Glutamatergic neuron (in vitro differentiated cells): Measurements from ENCODE around the gene TPI1. TPM values are rescaled to one million over a fixed set of nuclear protein-coding genes. Genes with fewer than 3 reads are reported as not detected.
A peak's percentile ranks its signal among the peaks of the same experiment; 100 is the strongest.

ENCODE experiments used
- DNase-seq: peaks from one replicate; pipeline ENCODE4 v3.0.0; 2022
- H3K27ac Mint-ChIP-seq: one replicate; pipeline ENCODE4 v1.8.0; 2020; ENCODE audit warnings: mild to moderate bottlenecking, mixed read lengths, inconsistent platforms; ENCODE audit not compliant: unreplicated experiment
- H3K27me3 Mint-ChIP-seq: one replicate; pipeline ENCODE4 v1.8.0; 2020; ENCODE audit warnings: mild to moderate bottlenecking, moderate library complexity, mixed read lengths, inconsistent platforms; ENCODE audit not compliant: unreplicated experiment
- H3K36me3 Mint-ChIP-seq: one replicate; pipeline ENCODE4 v1.8.0; 2020; ENCODE audit warnings: mild to moderate bottlenecking, mixed read lengths, inconsistent platforms; ENCODE audit not compliant: unreplicated experiment
- H3K4me1 Mint-ChIP-seq: one replicate; pipeline ENCODE4 v1.8.0; 2020; ENCODE audit warnings: mild to moderate bottlenecking, low read depth, mixed read lengths, inconsistent platforms; ENCODE audit not compliant: unreplicated experiment
- H3K4me3 Mint-ChIP-seq: one replicate; pipeline ENCODE4 v1.8.0; 2020; ENCODE audit warnings: mild to moderate bottlenecking, mixed read lengths, inconsistent platforms; ENCODE audit not compliant: unreplicated experiment
- H3K9me3 Mint-ChIP-seq: one replicate; pipeline ENCODE4 v1.8.0; 2020; ENCODE audit warnings: mild to moderate bottlenecking, moderate library complexity, mixed read lengths, inconsistent platforms; ENCODE audit not compliant: unreplicated experiment
- CTCF ChIP-seq: fragments of 200-600 bp; sonication (generic); IDR thresholded peaks from one replicate; pipeline ENCODE4 v1.5.0; 2021; ENCODE audit not compliant: partially characterized antibody, unreplicated experiment
- total RNA-seq: library from RNA; stranded (reverse); fragmentation: NEBNext Ultra II Directional; extraction: Animal tissue kit (Norgen Biotek cat#: 25700); gene quantifications from one replicate; pipeline ENCODE4 v1.2.1, GENCODE V29; 2021; ENCODE audit not compliant: unreplicated experiment

The TPI1 gene
- total RNA-seq, 1 donor from 2014 or later = 663 TPM

- H3K9me3 Mint-ChIP-seq = peaks cover 13% of the 10 kb centered on the region
- no peak for TF ChIP-seq CTCF
- DNase-seq = no peak
- H3K27ac Mint-ChIP-seq = no peak overlapping the region
- peaks cover 8% of the 10 kb centered on the region for H3K27me3 Mint-ChIP-seq
- no peak overlapping the region for H3K4me3 Mint-ChIP-seq
- peaks cover 23% of the 10 kb centered on the region for H3K4me1 Mint-ChIP-seq
- H3K36me3 Mint-ChIP-seq = peaks cover 17% of the 10 kb centered on the region
Measured at GRCh38 chr12:6836851-6837250, 30.5 kb upstream of the TPI1 start.

GRCh38 chr12:6837370-6838060, 29.8 kb upstream of the TPI1 start:
- H3K36me3 Mint-ChIP-seq = peaks cover 17% of the 10 kb centered on the region
- peaks cover 21% of the 10 kb centered on the region for H3K4me1 Mint-ChIP-seq
- no peak overlapping the region for H3K27ac Mint-ChIP-seq
- peaks cover 13% of the 10 kb centered on the region for H3K9me3 Mint-ChIP-seq
- TF ChIP-seq CTCF = no peak
- DNase-seq = no peak
- H3K4me3 Mint-ChIP-seq = no peak overlapping the region
- H3K27me3 Mint-ChIP-seq = peaks cover 8% of the 10 kb centered on the region

- H3K27ac Mint-ChIP-seq = peak overlapping the region; percentile 91
- H3K9me3 Mint-ChIP-seq = peaks cover 12% of the 10 kb centered on the region
- H3K36me3 Mint-ChIP-seq = peaks cover 16% of the 10 kb centered on the region
- H3K4me3 Mint-ChIP-seq = peak overlapping the region; percentile 67
- DNase-seq = no peak
- H3K27me3 Mint-ChIP-seq = peaks cover 9% of the 10 kb centered on the region
- peaks cover 23% of the 10 kb centered on the region for H3K4me1 Mint-ChIP-seq
- no peak for TF ChIP-seq CTCF
Measured at GRCh38 chr12:6838854-6839253, 28.5 kb upstream of the TPI1 start.

- peaks cover 10% of the 10 kb centered on the region for H3K36me3 Mint-ChIP-seq
- peak overlapping the region; percentile 96 for H3K27ac Mint-ChIP-seq
- peaks cover 12% of the 10 kb centered on the region for H3K9me3 Mint-ChIP-seq
- H3K27me3 Mint-ChIP-seq = peaks cover 10% of the 10 kb centered on the region
- peak overlapping the region; percentile 79 for H3K4me3 Mint-ChIP-seq
- H3K4me1 Mint-ChIP-seq = peaks cover 23% of the 10 kb centered on the region
- no peak for TF ChIP-seq CTCF
- DNase-seq = peak; percentile 87
Measured at GRCh38 chr12:6839482-6840201, 27.7 kb upstream of the TPI1 start.

GRCh38 chr12:6840330-6840729, 27.0 kb upstream of the TPI1 start:
- peaks cover 23% of the 10 kb centered on the region for H3K4me1 Mint-ChIP-seq
- no peak for DNase-seq
- TF ChIP-seq CTCF = no peak
- H3K9me3 Mint-ChIP-seq = peaks cover 7% of the 10 kb centered on the region
- H3K27ac Mint-ChIP-seq = peak overlapping the region; percentile 96
- H3K27me3 Mint-ChIP-seq = peaks cover 14% of the 10 kb centered on the region
- H3K36me3 Mint-ChIP-seq = peaks cover 10% of the 10 kb centered on the region
- peak overlapping the region; percentile 79 for H3K4me3 Mint-ChIP-seq
